ENCODE results near the gene MAB21L4. TPM values are rescaled to one million over a fixed set of nuclear protein-coding genes. Genes with fewer than 3 reads are reported as not detected.

The MAB21L4 gene
- total RNA-seq, 1 donor from 2014 or later, result 2.5 TPM

DNA sequence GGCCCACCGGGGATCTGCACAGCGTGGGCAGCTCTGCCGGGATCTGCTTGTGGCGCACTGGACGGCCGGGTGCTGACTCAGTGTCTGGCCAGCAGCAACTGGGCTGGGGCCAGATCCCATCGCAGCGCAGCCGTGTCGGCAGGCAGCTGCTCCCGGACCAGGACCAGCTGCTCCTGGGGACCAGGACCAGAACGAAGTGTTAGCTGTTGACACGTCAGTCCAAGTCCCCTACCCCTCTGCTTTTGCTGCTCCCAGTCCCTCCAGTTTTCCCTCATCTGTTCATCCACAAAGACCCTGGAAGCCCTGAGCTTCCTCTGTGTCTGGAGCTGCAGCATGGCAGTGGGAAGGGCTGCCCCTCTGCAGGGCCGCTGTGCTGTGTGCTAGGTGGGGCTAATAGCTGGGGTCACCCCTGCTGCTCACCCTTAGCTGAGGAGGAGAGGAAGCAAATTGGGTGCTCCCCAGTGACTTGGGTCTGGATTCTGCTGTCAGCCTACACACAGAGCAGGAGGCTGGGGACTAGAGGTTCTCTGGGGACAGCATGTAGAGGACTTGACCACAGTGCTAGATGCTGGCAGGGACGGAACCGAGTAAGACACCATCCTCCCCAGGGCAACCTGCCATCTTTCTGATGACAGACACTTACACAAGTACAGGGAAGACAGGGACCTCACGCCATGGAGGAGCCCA lies 59.0 kb downstream of the MAB21L4 start:
- no peak for DNase-seq (ENCODE audit: low spot score)

Other genes starting within 250 kb of the MAB21L4 start
- not detected for gene AQP12B, start 213.3 kb downstream of the MAB21L4 start, total RNA-seq
- not detected for gene AQP12A, start 204.3 kb downstream of the MAB21L4 start, total RNA-seq
- 1.2 TPM for gene KIF1A, start 75.9 kb downstream of the MAB21L4 start, total RNA-seq
- gene AGXT, start 27.3 kb downstream of the MAB21L4 start, total RNA-seq, result 0.31 TPM
- gene CROCC2, start 10.2 kb upstream of the MAB21L4 start, total RNA-seq, result 0.23 TPM
- 41.8 TPM for gene SNED1, start 102.5 kb upstream of the MAB21L4 start, total RNA-seq
- gene MTERF4, start 206.1 kb upstream of the MAB21L4 start, total RNA-seq, result 37.6 TPM

Measured in ureter (tissue), 1 donor.